ENCODE results near the gene PHEX. TPM values are rescaled to one million over a fixed set of nuclear protein-coding genes. Genes with fewer than 3 reads are reported as not detected.

PHEX gene
- total and polyA plus RNA-seq, 7 donors = 0.16 to 0.83 (median 0.71) TPM; not detected in 2

GRCh38 chrX:22237479-22237878 is 205.4 kb downstream of the PHEX start:
- 74 to 79% methylated on average over 2 of the region's 2 CpGs for WGBS, 2 donors
- no peak for DNase-seq
- TF ChIP-seq CTCF (IDR thresholded peaks at IDR 0.05) (no peak), EP300 (IDR thresholded peaks at IDR 0.05) (no peak), POLR2A (IDR thresholded peaks at IDR 0.05) (no peak), POLR2AphosphoS5 (IDR thresholded peaks at IDR 0.05) (no peak)
- Histone ChIP-seq H3K36me3 (no peaks in the 10 kb centered on the region), H3K27ac (no peak overlapping the region), H3K9me3 (no peaks in the 10 kb centered on the region), H3K4me3 (no peak overlapping the region), H3K27me3 (no peaks in the 10 kb centered on the region), H3K4me1 (no peaks in the 10 kb centered on the region)
- intact Hi-C loops (cut with DNase I) = no loop called here

- H3K27ac ChIP-seq = no peak overlapping the region
- H3K36me3 ChIP-seq = no peaks in the 10 kb centered on the region
- DNase-seq = no peak
- no peaks in the 10 kb centered on the region for H3K27me3 ChIP-seq
- H3K4me1 ChIP-seq = peaks cover 0 to 5% (median 0%) of the 10 kb centered on the region in 4 donors
- intact Hi-C loops (cut with DNase I) = no loop called here
- no peak overlapping the region for H3K4me3 ChIP-seq
- TF ChIP-seq POLR2A (IDR thresholded peaks at IDR 0.05) = no peak
- no peak for TF ChIP-seq CTCF (IDR thresholded peaks at IDR 0.05)
- no peak for TF ChIP-seq EP300 (IDR thresholded peaks at IDR 0.05)
- no peak for TF ChIP-seq POLR2AphosphoS5 (IDR thresholded peaks at IDR 0.05)
- H3K9me3 ChIP-seq = no peaks in the 10 kb centered on the region
- 72 to 86% methylated on average over 2 of the region's 2 CpGs for WGBS, 2 donors
These were observed 214.5 kb downstream of the PHEX start for GRCh38 chrX:22246620-22247019.

GRCh38 chrX:22247169-22247568 is 215.0 kb downstream of the PHEX start:
- Histone ChIP-seq H3K36me3 (no peaks in the 10 kb centered on the region), H3K27me3 (no peaks in the 10 kb centered on the region), H3K4me3 (no peak overlapping the region), H3K27ac (no peak overlapping the region), H3K4me1 (peaks cover 0 to 5% (median 0%) of the 10 kb centered on the region in 4 donors), H3K9me3 (no peaks in the 10 kb centered on the region)
- WGBS, 2 donors = 59 to 63% methylated on average over 1 of the region's 1 CpG
- DNase-seq = no peak
- intact Hi-C loops (cut with DNase I) = no loop called here
- TF ChIP-seq CTCF (IDR thresholded peaks at IDR 0.05) (no peak), POLR2AphosphoS5 (IDR thresholded peaks at IDR 0.05) (no peak), EP300 (IDR thresholded peaks at IDR 0.05) (no peak), POLR2A (IDR thresholded peaks at IDR 0.05) (no peak)

- no peak overlapping the region for H3K4me3 ChIP-seq
- no peaks in the 10 kb centered on the region for H3K9me3 ChIP-seq
- TF ChIP-seq POLR2A (IDR thresholded peaks at IDR 0.05) (no peak), EP300 (IDR thresholded peaks at IDR 0.05) (no peak), POLR2AphosphoS5 (IDR thresholded peaks at IDR 0.05) (no peak), CTCF (IDR thresholded peaks at IDR 0.05) (no peak)
- whole genome bisulfite sequencing, 2 donors = 65 to 69% methylated on average over 3 of the region's 3 CpGs
- no peak for DNase-seq
- no peaks in the 10 kb centered on the region for H3K36me3 ChIP-seq
- no peak overlapping the region for H3K27ac ChIP-seq
- H3K4me1 ChIP-seq = peaks cover 0 to 5% (median 0%) of the 10 kb centered on the region in 4 donors
- intact Hi-C loops (cut with DNase I) = no loop called here
- no peaks in the 10 kb centered on the region for H3K27me3 ChIP-seq
These were observed 216.3 kb downstream of the PHEX start for GRCh38 chrX:22248401-22248800.

- intact Hi-C loops (cut with DNase I) = no loop called here
- Histone ChIP-seq H3K36me3 (no peaks in the 10 kb centered on the region), H3K4me3 (no peak overlapping the region), H3K27ac (no peak overlapping the region), H3K27me3 (no peaks in the 10 kb centered on the region), H3K9me3 (no peaks in the 10 kb centered on the region), H3K4me1 (peaks cover 0 to 5% (median 0%) of the 10 kb centered on the region in 4 donors)
- no peak for DNase-seq
- TF ChIP-seq EP300 (IDR thresholded peaks at IDR 0.05) (no peak), POLR2A (IDR thresholded peaks at IDR 0.05) (no peak), POLR2AphosphoS5 (IDR thresholded peaks at IDR 0.05) (no peak), CTCF (IDR thresholded peaks at IDR 0.05) (no peak)
- WGBS, 2 donors = 55 to 67% methylated on average over 2 of the region's 2 CpGs
These were observed 217.2 kb downstream of the PHEX start for GRCh38 chrX:22249371-22249770.

All from sigmoid colon (tissue), 7 donors.